SIG-M5 treated with dmso at 0.1 percent for 504 hours (cell line): ENCODE data around the gene GDPD3.
"Not testable (repeated sequence)": the region's sequence is repeated elsewhere in the genome, so short reads cannot be mapped to it uniquely, and the experiment has no call there.

Experiments
- DNase-seq: peaks from one replicate; lab custom pipeline; 2025; ENCODE audit not compliant: unreplicated experiment; lab: John Stamatoyannopoulos, UW

Gene GDPD3

GRCh38 chr16:30125690-30126089, 12.4 kb upstream of the GDPD3 start:
- DNase-seq, result not testable (repeated sequence)

GRCh38 chr16:30124985-30125379, 11.6 kb upstream of the GDPD3 start:
- no peak for DNase-seq

GRCh38 chr16:30122604-30123160, 9.3 kb upstream of the GDPD3 start:
- no peak for DNase-seq

GRCh38 chr16:30121741-30122571, 8.6 kb upstream of the GDPD3 start:
- no peak for DNase-seq

GRCh38 chr16:30120340-30121105, 7.2 kb upstream of the GDPD3 start:
- DNase-seq, result no peak

GRCh38 chr16:30119428-30119827, 6.1 kb upstream of the GDPD3 start:
- no peak for DNase-seq

GRCh38 chr16:30117768-30118167, 4.4 kb upstream of the GDPD3 start:
- DNase-seq, result no peak

- no peak for DNase-seq
Observed at GRCh38 chr16:30116291-30117207, 3.2 kb upstream of the GDPD3 start.

GRCh38 chr16:30115238-30115637, 1.9 kb upstream of the GDPD3 start:
- no peak for DNase-seq

GRCh38 chr16:30114833-30115232, 1.5 kb upstream of the GDPD3 start:
- not testable (repeated sequence) for DNase-seq

- DNase-seq, result no peak
Observed at GRCh38 chr16:30114411-30114810, 1.1 kb upstream of the GDPD3 start.

- DNase-seq, result no peak
Observed at GRCh38 chr16:30113711-30114333, 485 bp upstream of the GDPD3 start.

GRCh38 chr16:30112197-30113030, 923 bp downstream of the GDPD3 start:
- DNase-seq, result no peak

- DNase-seq, result no peak
Observed at GRCh38 chr16:30110661-30111060, 2.7 kb downstream of the GDPD3 start.

- no peak for DNase-seq
Observed at GRCh38 chr16:30108059-30108850, 5.1 kb downstream of the GDPD3 start.

- DNase-seq, result peak; percentile 30
Observed at GRCh38 chr16:30104492-30104891, 8.8 kb downstream of the GDPD3 start.

GRCh38 chr16:30104090-30104489, 9.2 kb downstream of the GDPD3 start:
- DNase-seq, result no peak

GRCh38 chr16:30096862-30097563, 16.3 kb downstream of the GDPD3 start:
- no peak for DNase-seq
